ENCODE measurements around the gene RAX2.

The RAX2 gene

DNA sequence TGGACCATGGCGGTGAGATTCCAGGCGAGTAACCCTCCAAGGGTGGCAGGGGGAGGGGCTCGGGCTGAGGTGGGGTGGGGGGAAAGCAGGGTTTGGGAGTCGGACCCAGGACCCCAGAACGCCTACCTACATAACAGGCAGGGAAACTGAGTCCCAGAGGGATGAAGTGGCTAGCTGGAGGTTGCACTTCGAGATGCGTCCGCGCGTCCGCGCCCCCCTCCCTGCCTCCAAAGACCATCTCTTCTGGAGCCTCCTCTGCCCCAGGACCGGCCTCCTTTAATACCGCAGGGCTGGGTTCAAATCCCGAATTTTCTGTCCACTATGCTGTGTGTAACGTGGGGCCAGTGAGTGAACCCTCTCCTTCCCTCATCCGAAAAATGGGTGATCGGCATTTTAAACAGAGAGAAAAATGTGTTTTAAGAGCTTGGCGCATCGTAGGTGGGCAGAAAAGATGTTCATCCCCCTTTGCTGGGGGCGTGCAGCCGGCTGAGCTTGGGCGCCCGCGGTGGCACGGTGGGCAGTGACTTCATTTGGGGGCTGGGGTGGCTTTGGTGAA lies 50.1 kb downstream of the RAX2 start:
- Histone ChIP-seq H3K9ac (ENCODE audit: low read depth, low read length, poor library complexity, severe bottlenecking) (peak overlapping the region; percentile 56), H2AFZ (ENCODE audit: low read length) (peak overlapping the region; percentile 72; the same call in 1 of the 2 replicates), H3K4me3 (ENCODE audit: low read length, poor library complexity, severe bottlenecking) (peak overlapping the region; percentile 75), H3K4me1 (ENCODE audit: insufficient read depth, low read length, poor library complexity, severe bottlenecking) (peaks cover 9% of the 10 kb centered on the region), H3K79me2 (ENCODE audit: insufficient read depth, low read length) (no peaks in the 10 kb centered on the region), H3K36me3 (ENCODE audit: insufficient read depth, low read length) (no peaks in the 10 kb centered on the region), H3K27me3 (ENCODE audit: insufficient read depth, low read length, poor library complexity, severe bottlenecking) (no peaks in the 10 kb centered on the region), H3K9me2 (replicated peaks; ENCODE audit: low read depth, low read length) (no peaks in the 10 kb centered on the region), H3K4me2 (ENCODE audit: low read depth, low read length, poor library complexity, severe bottlenecking) (peak overlapping the region; percentile 82), H4K20me1 (ENCODE audit: insufficient read depth, low read length, poor library complexity, severe bottlenecking) (no peaks in the 10 kb centered on the region), H3K9me3 (ENCODE audit: insufficient read depth, low read depth, low read length) (no peaks in the 10 kb centered on the region), H3F3A (ENCODE audit: low read depth) (no peaks in the 10 kb centered on the region)
- TF ChIP-seq, protein P1, sequence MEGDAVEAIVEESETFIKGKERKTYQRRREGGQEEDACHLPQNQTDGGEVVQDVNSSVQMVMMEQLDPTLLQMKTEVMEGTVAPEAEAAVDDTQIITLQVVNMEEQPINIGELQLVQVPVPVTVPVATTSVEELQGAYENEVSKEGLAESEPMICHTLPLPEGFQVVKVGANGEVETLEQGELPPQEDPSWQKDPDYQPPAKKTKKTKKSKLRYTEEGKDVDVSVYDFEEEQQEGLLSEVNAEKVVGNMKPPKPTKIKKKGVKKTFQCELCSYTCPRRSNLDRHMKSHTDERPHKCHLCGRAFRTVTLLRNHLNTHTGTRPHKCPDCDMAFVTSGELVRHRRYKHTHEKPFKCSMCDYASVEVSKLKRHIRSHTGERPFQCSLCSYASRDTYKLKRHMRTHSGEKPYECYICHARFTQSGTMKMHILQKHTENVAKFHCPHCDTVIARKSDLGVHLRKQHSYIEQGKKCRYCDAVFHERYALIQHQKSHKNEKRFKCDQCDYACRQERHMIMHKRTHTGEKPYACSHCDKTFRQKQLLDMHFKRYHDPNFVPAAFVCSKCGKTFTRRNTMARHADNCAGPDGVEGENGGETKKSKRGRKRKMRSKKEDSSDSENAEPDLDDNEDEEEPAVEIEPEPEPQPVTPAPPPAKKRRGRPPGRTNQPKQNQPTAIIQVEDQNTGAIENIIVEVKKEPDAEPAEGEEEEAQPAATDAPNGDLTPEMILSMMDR (conservative IDR thresholded peaks at IDR 0.05; ENCODE audit: low read length) = no peak
- no peak for TF ChIP-seq EZH2phosphoT487 (IDR thresholded peaks at IDR 0.05; ENCODE audit: borderline replicate concordance)

DNA sequence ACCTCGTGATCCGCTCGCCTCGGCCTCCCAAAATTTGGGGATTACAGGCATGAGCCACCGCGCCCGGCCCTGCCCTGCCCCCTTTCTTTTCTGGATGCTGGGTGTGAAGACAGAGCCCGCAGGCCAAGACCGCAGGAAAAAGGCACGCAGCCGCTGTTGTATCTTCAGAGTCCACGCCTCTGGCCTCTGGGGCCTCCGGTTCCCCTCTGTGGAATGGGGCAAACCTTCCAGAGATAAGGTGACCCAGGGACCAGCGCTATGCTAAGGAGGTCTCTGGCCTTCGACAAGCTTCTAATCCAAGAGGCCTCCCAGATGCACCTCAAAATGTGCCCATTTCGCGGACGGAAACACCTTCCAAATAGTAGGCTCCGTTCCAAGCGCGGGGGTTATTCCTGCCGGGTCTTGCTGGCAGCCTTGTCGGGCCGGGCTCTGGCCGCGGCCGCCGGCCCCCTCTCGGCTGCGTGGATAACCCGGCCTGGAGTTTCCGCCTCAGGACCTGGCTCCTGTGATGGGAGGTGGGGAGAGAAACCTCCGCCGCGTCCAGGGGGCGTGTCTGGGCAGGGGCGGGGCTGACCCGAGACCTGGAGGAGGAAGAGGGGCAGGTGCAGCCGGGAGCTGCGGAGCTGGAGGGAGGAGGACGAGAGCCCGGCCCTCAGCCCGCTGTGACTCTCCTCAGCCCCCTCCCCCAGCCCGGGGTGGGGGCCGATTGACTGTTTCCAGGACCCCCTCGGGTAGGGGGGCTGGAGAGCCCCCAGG lies 50.7 kb downstream of the RAX2 start:
- H3F3A ChIP-seq (ENCODE audit: low read depth) = no peaks in the 10 kb centered on the region
- TF ChIP-seq EZH2phosphoT487 (IDR thresholded peaks at IDR 0.05; ENCODE audit: borderline replicate concordance) = no peak
- TF ChIP-seq, protein P1 (conservative IDR thresholded peaks at IDR 0.05; ENCODE audit: low read length) = no peak
- no peaks in the 10 kb centered on the region for H3K9me3 ChIP-seq (ENCODE audit: insufficient read depth, low read depth, low read length)
- peak overlapping the region; percentile 75 for H3K4me3 ChIP-seq (ENCODE audit: low read length, poor library complexity, severe bottlenecking)
- peaks cover 9% of the 10 kb centered on the region for H3K4me1 ChIP-seq (ENCODE audit: insufficient read depth, low read length, poor library complexity, severe bottlenecking)
- H3K9ac ChIP-seq (ENCODE audit: low read depth, low read length, poor library complexity, severe bottlenecking) = peak overlapping the region; percentile 56
- no peaks in the 10 kb centered on the region for H3K9me2 ChIP-seq (replicated peaks; ENCODE audit: low read depth, low read length)
- peak overlapping the region; percentile 82 for H3K4me2 ChIP-seq (ENCODE audit: low read depth, low read length, poor library complexity, severe bottlenecking)
- H3K79me2 ChIP-seq (ENCODE audit: insufficient read depth, low read length) = no peaks in the 10 kb centered on the region
- H2AFZ ChIP-seq (ENCODE audit: low read length) = peak overlapping the region; percentile 72; the same call in 1 of the 2 replicates
- no peaks in the 10 kb centered on the region for H4K20me1 ChIP-seq (ENCODE audit: insufficient read depth, low read length, poor library complexity, severe bottlenecking)
- H3K27me3 ChIP-seq (ENCODE audit: insufficient read depth, low read length, poor library complexity, severe bottlenecking) = no peaks in the 10 kb centered on the region
- no peaks in the 10 kb centered on the region for H3K36me3 ChIP-seq (ENCODE audit: insufficient read depth, low read length)

DNA sequence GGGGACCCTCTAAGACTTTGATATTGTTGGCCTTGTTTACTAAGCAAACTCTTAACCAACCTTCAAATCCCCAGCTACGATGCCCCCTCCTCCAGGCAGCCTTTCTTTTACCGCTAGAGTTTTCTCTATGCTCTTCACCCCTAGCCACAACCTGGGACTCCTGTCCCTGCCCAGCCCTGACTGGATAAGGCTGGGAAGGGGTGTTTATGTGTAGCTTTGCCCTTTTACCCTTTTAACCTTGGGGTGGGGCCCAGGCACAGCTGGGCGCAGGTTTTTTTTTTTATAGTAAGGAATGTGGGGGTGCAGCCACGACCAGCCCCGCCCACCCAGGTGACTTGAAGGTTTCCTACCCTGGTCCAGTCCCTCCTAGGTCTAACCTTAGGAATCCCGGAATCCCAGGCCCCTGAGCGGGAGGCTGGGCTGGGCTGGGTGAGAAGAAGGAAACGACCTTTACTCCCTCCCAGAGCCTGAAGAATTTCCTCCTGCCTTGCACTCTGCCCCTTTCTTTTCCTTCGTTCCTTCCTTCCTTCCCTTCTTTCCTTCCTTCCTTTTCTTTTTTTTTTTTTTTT lies 51.6 kb downstream of the RAX2 start:
- H3K9ac ChIP-seq (ENCODE audit: low read depth, low read length, poor library complexity, severe bottlenecking) = no peak overlapping the region
- H3K27me3 ChIP-seq (ENCODE audit: insufficient read depth, low read length, poor library complexity, severe bottlenecking) = no peaks in the 10 kb centered on the region
- H3K4me2 ChIP-seq (ENCODE audit: low read depth, low read length, poor library complexity, severe bottlenecking) = no peak overlapping the region
- no peaks in the 10 kb centered on the region for H3K36me3 ChIP-seq (ENCODE audit: insufficient read depth, low read length)
- H4K20me1 ChIP-seq (ENCODE audit: insufficient read depth, low read length, poor library complexity, severe bottlenecking) = no peaks in the 10 kb centered on the region
- H3K4me3 ChIP-seq (ENCODE audit: low read length, poor library complexity, severe bottlenecking) = no peak overlapping the region
- no peaks in the 10 kb centered on the region for H3K9me2 ChIP-seq (replicated peaks; ENCODE audit: low read depth, low read length)
- H2AFZ ChIP-seq (ENCODE audit: low read length) = no peak overlapping the region
- no peaks in the 10 kb centered on the region for H3F3A ChIP-seq (ENCODE audit: low read depth)
- H3K9me3 ChIP-seq (ENCODE audit: insufficient read depth, low read depth, low read length) = no peaks in the 10 kb centered on the region
- no peak for TF ChIP-seq EZH2phosphoT487 (IDR thresholded peaks at IDR 0.05; ENCODE audit: borderline replicate concordance)
- TF ChIP-seq, protein P1 (conservative IDR thresholded peaks at IDR 0.05; ENCODE audit: low read length) = no peak
- no peaks in the 10 kb centered on the region for H3K79me2 ChIP-seq (ENCODE audit: insufficient read depth, low read length)
- H3K4me1 ChIP-seq (ENCODE audit: insufficient read depth, low read length, poor library complexity, severe bottlenecking) = peaks cover 9% of the 10 kb centered on the region

All from Loucy (cell line).